Spleen (tissue), 3 donors: ENCODE data around the gene GNAI2.
A peak's percentile ranks its signal among the peaks of the same experiment; 100 is the strongest.

Experiments used
- POLR2A ChIP-seq, 3 donors: fragments of 450-650 bp; IDR thresholded peaks; one replicate each; pipeline ENCODE4 v1.5.1; 2017; ENCODE audit warnings: antibody characterized with exemption in 3 of 3, mild to moderate bottlenecking in 1 of 3
- POLR2AphosphoS5 ChIP-seq, 3 donors: sonication (generic); formaldehyde crosslinking; IDR thresholded peaks; one replicate each; pipeline ENCODE4 v1.5.1; 2017; ENCODE audit warnings: antibody characterized with exemption in 3 of 3

GRCh38 chr3:50293079-50293801 is 57.2 kb downstream of the GNAI2 start:
- TF ChIP-seq POLR2AphosphoS5 (IDR thresholded peaks at IDR 0.05) (peak in 1 of 3 donors; percentile 17), POLR2A (IDR thresholded peaks at IDR 0.05) (no peak)
